Activated T-cell treated with anti-CD3 and anti-CD28 coated beads for 48 hours (primary cell): Measurements from ENCODE around the gene CPT1A.

ENCODE experiments used
- DNase-seq: peaks from one replicate; pipeline ENCODE4 v3.0.0-alpha.2; 2020; ENCODE audit warnings: low read depth

CPT1A gene

DNA sequence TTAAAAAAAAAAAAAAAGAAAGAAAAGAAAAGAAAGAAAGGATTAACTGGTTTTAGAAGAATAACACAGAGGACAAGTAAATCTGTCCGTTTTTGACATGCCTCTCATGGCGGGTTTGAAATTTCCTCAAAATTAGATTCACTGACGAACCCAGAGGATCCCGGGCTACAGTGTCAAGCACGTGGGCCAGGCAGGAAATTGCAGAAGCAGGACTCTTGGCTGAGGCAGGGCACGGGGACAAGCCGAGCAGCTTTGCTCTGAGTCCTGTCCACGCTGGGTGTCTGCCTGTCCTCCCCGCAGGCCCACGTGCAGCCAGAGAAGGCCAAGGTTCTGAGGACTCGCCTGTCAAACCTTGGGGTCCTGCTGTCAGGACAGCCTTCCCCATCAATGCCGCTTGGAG, 132.7 kb downstream of the CPT1A start:
- DNase-seq: no peak

DNA sequence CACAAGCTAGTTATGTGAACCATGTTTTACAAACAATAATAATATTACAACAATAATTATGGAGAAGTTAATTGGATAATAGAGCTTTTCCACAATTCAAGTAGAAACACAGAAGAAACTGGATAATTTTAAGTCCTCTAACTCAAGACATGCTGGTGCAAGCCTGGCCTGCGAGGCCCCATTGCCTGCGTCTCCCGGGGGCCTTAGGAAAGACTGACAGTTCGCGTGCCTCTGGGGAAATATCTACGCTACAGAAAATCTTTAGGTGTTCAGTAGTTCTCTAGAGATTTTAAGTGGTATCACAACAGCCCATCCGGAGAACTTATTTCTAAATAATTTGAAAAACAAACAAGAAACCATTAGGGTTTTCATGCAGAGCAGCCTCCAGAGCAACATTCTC, 134.2 kb downstream of the CPT1A start:
- DNase-seq: no peak

DNA sequence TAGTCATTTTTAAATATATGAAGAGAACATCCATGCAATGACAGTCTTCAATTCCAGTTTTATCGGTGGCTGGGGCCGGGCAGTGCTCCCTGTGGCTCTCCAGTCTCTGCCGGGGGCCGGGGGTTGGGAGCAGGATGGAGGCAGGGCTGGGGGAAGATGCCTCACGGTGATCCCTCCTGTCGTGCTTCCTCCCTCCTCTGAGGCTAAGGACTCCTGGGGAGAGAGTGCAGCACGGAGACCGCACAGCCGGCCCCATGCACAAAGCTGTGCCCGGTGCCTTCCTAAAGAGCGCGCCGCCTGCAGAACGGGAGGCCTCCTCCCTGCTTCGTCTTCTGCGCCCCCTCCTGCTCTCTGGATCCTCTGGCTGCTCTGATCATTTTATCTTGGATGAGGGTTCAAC, 136.8 kb downstream of the CPT1A start:
- DNase-seq: no peak
